HG03139 (cell line): ENCODE data around the gene REEP6.

Experiments
- ATAC-seq: cut with Tn5 transposase; IDR thresholded peaks from one replicate; pipeline ENCODE4 v1.9.1; 2021; ENCODE audit not compliant: unreplicated experiment

Gene REEP6

DNA sequence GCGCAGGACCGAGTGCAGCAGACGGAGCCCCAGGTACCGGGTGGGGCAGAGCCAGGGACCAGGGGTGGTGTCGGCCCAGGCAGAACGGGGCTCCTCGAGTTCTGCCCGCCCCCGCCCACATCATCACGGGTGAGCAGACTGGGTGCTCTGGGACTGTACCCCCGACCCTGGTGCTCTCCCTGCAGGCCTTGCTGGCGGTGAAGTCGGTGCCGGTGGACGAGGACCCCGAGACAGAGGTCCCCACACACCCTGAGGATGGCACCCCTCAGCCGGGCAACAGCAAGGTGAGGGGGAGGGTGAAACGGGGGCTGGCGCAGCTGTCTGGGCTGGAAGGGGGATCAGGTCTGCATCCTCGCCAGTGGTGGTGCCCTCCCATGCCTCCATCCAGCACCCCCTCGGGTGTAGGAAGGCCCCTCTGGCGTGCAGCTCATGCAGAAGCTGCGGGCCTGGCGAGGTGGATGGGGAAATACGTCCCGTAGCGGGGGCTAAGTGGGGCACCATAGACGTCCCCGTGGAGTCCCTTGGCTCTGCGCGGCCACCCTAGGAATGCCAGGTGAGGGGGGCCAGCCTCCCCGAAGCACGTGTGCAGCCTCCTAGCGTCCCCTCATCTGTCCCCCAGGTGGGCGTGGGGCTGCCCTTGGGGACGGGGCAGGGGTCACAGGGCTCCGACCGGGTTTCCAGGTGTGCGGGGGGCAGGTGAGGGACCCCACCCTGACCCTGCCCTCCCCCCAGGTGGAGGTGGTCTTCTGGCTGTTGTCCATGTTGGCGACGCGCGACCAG, 34.7 kb upstream of the REEP6 start:
- ATAC-seq: no peak

GRCh38 chr19:1457031-1457739, 33.8 kb upstream of the REEP6 start:
- no peak for ATAC-seq

- ATAC-seq: no peak
Observed at GRCh38 chr19:1457892-1458291, 33.1 kb upstream of the REEP6 start.

DNA sequence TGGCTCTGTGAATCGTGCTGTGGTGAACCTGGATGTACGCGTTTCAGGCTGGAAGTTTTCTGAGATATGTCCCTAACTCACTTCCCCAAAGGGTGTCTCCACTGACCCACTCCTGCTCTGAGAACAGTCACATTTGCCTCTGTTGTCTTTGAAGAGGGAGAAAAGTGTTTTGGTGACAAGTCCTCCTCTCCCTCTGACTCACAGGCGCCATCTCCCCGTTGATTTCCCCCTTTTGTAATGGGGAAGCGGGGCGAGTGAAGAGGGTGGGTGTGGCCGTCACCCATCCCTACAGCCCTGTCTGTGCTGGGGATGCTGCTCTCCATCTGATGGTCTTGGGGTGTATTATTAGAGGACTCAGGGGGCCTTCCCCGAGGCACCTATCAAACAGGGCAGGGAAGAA, 31.5 kb upstream of the REEP6 start:
- ATAC-seq: no peak

DNA sequence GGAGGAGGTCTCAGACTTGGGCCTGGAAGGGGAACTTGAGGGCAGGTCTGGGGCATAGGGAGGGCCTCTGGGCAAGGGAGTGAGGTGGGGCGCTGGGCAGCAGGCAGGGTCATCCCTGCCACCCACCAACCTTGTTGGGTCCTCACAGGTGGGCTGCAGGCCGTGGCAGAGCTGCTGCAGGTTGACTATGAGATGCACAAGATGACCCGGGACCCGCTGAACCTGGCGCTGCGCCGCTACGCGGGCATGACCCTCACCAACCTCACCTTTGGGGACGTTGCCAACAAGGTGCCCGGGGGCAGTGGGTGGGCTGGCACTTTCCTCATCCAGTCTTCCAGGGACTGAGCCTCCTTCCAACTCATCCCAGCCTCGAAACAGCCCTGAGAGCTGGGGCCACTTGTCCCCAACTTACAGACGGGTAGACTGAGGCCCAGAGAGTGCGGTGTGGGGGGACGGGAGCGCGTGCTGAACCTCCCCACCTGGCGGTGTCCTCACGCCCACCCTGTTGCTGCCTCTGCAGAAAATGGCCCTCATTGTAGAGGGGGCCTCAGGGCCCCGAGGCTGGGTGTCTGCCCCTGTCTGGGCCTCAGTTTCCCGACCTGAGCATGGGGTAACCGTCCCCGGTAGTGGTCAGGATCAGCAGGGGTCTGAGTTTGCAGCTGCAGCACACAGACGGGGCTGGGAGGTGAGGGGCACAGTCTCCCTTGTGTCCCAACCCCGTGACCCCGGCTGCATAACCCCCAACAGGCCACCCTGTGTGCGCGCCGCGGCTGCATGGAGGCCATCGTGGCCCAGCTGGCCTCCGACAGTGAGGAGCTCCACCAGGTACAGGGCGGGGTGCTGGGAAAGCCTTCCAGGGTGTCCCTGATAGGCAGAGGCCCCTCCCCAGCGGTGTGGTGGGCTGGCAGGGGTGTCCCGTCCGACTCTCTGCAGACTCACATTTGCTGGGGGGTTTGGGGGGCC, 30.7 kb upstream of the REEP6 start:
- no peak for ATAC-seq

GRCh38 chr19:1461862-1462261, 29.1 kb upstream of the REEP6 start:
- no peak for ATAC-seq

DNA sequence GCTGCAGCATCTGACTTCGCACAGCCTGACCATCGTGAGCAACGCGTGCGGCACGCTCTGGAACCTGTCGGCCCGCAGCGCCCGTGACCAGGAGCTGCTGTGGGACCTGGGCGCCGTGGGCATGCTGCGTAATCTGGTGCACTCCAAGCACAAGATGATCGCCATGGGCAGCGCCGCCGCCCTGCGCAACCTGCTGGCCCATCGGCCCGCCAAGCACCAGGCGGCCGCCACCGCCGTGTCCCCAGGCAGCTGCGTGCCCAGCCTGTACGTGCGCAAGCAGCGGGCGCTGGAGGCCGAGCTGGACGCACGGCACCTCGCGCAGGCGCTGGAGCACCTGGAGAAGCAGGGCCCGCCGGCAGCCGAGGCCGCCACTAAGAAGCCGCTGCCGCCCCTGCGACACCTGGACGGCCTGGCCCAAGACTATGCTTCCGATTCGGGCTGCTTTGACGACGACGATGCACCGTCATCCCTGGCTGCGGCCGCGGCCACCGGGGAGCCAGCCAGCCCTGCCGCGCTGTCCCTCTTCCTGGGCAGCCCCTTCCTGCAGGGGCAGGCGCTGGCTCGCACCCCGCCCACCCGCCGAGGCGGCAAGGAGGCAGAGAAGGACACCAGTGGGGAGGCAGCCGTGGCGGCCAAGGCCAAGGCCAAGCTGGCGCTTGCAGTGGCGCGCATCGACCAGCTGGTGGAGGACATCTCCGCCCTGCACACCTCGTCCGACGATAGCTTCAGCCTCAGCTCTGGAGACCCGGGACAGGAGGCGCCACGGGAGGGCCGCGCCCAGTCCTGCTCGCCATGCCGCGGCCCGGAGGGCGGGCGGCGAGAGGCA, 25.6 kb upstream of the REEP6 start:
- ATAC-seq: no peak

- no peak for ATAC-seq
Observed at GRCh38 chr19:1466018-1466460, 24.9 kb upstream of the REEP6 start.

GRCh38 chr19:1466461-1467214, 24.3 kb upstream of the REEP6 start:
- ATAC-seq: no peak

DNA sequence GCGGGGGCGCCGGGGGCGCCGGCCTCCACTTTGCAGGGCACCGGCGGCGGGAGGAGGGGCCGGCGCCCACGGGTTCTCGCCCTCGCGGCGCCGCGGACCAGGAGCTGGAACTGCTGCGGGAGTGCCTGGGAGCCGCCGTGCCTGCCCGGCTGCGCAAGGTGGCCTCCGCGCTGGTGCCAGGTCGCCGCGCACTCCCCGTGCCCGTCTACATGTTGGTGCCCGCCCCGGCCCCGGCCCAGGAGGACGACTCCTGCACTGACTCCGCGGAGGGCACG, 23.8 kb upstream of the REEP6 start:
- no peak for ATAC-seq

DNA sequence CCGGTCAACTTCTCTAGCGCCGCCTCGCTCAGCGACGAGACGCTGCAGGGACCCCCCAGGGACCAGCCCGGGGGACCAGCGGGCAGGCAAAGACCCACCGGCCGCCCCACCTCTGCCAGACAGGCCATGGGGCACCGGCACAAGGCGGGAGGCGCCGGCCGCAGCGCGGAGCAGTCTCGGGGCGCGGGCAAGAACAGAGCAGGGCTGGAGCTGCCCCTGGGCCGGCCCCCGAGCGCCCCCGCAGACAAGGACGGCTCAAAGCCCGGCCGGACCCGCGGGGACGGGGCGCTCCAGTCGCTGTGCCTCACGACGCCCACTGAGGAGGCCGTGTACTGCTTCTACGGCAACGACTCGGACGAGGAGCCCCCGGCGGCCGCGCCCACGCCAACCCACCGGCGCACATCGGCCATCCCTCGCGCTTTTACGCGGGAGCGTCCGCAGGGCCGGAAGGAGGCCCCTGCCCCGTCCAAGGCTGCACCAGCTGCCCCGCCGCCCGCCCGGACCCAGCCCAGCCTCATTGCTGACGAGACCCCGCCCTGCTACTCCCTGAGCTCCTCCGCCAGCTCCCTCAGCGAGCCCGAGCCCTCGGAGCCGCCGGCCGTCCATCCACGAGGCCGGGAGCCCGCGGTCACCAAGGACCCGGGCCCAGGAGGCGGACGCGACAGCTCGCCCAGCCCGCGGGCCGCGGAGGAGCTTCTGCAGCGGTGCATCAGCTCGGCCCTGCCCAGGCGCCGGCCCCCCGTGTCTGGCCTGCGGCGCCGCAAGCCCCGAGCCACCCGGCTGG, 23.3 kb upstream of the REEP6 start:
- no peak for ATAC-seq

- ATAC-seq: no peak
Observed at GRCh38 chr19:1468274-1468820, 22.6 kb upstream of the REEP6 start.

- no peak for ATAC-seq
Observed at GRCh38 chr19:1468821-1469254, 22.1 kb upstream of the REEP6 start.

DNA sequence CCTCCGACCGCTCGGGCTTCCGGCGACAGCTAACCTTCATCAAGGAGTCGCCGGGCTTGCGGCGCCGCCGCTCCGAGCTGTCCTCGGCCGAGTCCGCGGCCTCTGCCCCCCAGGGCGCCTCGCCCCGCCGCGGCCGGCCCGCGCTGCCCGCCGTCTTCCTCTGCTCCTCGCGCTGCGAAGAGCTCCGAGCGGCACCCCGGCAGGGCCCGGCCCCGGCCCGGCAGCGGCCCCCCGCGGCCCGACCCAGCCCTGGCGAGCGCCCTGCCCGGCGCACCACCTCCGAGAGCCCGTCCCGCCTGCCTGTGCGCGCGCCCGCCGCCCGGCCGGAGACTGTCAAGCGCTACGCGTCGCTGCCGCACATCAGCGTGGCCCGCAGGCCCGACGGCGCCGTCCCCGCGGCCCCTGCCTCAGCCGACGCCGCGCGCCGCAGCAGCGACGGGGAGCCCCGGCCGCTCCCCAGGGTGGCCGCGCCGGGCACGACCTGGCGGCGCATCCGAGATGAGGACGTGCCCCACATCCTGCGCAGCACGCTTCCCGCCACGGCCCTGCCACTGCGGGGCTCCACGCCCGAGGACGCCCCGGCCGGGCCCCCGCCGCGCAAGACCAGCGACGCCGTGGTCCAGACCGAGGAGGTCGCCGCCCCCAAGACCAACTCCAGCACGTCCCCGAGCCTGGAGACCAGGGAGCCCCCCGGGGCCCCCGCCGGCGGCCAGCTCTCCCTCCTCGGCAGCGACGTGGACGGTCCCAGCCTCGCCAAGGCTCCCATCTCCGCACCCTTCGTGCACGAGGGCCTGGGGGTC, 21.5 kb upstream of the REEP6 start:
- no peak for ATAC-seq

GRCh38 chr19:1470055-1470304, 21.0 kb upstream of the REEP6 start:
- ATAC-seq: no peak

- no peak for ATAC-seq
Observed at GRCh38 chr19:1470305-1471009, 20.5 kb upstream of the REEP6 start.

DNA sequence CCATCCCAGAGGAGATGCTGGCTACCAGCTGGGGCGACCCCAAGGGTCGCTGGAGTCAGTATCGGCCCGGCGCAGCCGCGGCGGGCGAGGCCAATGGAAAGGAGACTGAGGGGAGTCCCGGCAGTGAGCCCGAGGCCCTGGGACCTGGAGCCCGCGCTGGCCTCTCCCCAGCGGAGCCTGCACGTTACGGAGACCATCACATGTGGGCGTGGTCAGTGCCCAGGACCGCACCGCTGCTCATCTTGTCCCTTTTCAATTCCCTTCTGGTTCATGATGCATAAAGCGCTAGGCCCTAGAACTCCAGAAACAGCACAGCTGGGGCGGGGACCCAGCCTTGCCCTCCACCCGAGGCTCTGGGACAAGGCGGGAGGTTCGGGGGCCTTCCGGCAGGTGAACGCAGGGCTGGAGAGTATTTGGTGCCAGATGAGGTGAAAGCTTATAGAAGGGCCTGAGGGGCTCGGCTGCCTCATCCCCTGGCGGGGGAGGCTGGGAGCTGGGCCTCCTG, 19.9 kb upstream of the REEP6 start:
- no peak for ATAC-seq
